ENCODE results near the gene GDAP2.

- no peak for TF ChIP-seq EZH2 (IDR thresholded peaks at IDR 0.05; ENCODE audit: borderline replicate concordance, low read length)
- TF ChIP-seq, protein P1, sequence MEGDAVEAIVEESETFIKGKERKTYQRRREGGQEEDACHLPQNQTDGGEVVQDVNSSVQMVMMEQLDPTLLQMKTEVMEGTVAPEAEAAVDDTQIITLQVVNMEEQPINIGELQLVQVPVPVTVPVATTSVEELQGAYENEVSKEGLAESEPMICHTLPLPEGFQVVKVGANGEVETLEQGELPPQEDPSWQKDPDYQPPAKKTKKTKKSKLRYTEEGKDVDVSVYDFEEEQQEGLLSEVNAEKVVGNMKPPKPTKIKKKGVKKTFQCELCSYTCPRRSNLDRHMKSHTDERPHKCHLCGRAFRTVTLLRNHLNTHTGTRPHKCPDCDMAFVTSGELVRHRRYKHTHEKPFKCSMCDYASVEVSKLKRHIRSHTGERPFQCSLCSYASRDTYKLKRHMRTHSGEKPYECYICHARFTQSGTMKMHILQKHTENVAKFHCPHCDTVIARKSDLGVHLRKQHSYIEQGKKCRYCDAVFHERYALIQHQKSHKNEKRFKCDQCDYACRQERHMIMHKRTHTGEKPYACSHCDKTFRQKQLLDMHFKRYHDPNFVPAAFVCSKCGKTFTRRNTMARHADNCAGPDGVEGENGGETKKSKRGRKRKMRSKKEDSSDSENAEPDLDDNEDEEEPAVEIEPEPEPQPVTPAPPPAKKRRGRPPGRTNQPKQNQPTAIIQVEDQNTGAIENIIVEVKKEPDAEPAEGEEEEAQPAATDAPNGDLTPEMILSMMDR (IDR thresholded peaks at IDR 0.05; ENCODE audit: low read length) = no peak
These were observed 110.1 kb downstream of the GDAP2 start for GRCh38 chr1:117819301-117819700.
